Common myeloid progenitor, CD34-positive (primary cell): ENCODE measurements around the gene TMOD4.

ENCODE experiments used
- CTCF ChIA-PET: fragments of 350-600 bp; sonication (Branson Sonifier 250); formaldehyde crosslinking; loops from one replicate; lab custom pipeline; 2021; ENCODE audit warnings: antibody characterized with exemption; lab: Charles Lee
- POLR2A ChIA-PET: fragments of 350-600 bp; sonication (Branson Sonifier 250); formaldehyde crosslinking; loops from one replicate; lab custom pipeline; 2021; ENCODE audit warnings: antibody characterized with exemption; lab: Charles Lee
- DNase-seq, 3 donors: peaks; one replicate each; pipeline versions ENCODE4 v3.0.0 to v3.0.0-alpha.2; 2013
- H3K27ac ChIP-seq, 2 experiments: 1 replicate in 1 of 2; 2 replicates in 1 of 2; pipeline ENCODE4 v1.7.0; 2013; ENCODE audit warnings: inconsistent platforms in 2 of 2, low read length in 2 of 2, mild to moderate bottlenecking in 2 of 2, low read depth in 1 of 2, moderate library complexity in 1 of 2; ENCODE audit not compliant: severe bottlenecking in 2 of 2, insufficient read depth in 1 of 2, poor library complexity in 1 of 2
- H3K27me3 ChIP-seq, 5 experiments: replicated peaks in 2 of 5; 1 replicate in 3 of 5; 2 replicates in 2 of 5; pipeline versions ENCODE4 v1.6.1 to v1.7.0; 2013; ENCODE audit warnings: low read length in 4 of 5, mild to moderate bottlenecking in 2 of 5, moderate library complexity in 2 of 5, inconsistent platforms in 1 of 5; ENCODE audit not compliant: insufficient read depth in 5 of 5, control insufficient read depth in 4 of 5
- H3K36me3 ChIP-seq, 4 experiments: 1 replicate in 2 of 4; 2 replicates in 2 of 4; pipeline versions ENCODE4 v1.6.1 to v1.7.0; 2013; ENCODE audit warnings: low read length in 3 of 4, control low read depth in 1 of 4, mild to moderate bottlenecking in 1 of 4; ENCODE audit not compliant: control insufficient read depth in 4 of 4, insufficient read depth in 4 of 4
- H3K4me1 ChIP-seq, 4 experiments: 1 replicate in 3 of 4; 2 replicates in 1 of 4; pipeline versions ENCODE4 v1.6.1 to v1.7.1; 2013; ENCODE audit warnings: low read length in 3 of 4, mild to moderate bottlenecking in 3 of 4, control low read depth in 1 of 4, inconsistent platforms in 1 of 4, moderate library complexity in 1 of 4; ENCODE audit not compliant: control insufficient read depth in 4 of 4, insufficient read depth in 4 of 4; ENCODE audit errors: control extremely low read depth in 1 of 4
- H3K4me3 ChIP-seq, 7 experiments: 1 replicate in 4 of 7; 2 replicates in 3 of 7; pipeline versions ENCODE4 v1.5.1 to v1.7.0; 2013; ENCODE audit warnings: mild to moderate bottlenecking in 7 of 7, low read length in 6 of 7, moderate library complexity in 6 of 7, inconsistent platforms in 2 of 7, low read depth in 2 of 7, control low read depth in 1 of 7; ENCODE audit not compliant: insufficient read depth in 4 of 7, control insufficient read depth in 1 of 7; ENCODE audit errors: extremely low read depth in 1 of 7
- H3K9me3 ChIP-seq, 5 experiments: 1 replicate in 4 of 5; 2 replicates in 1 of 5; pipeline versions ENCODE4 v1.6.1 to v1.7.1; 2013; ENCODE audit warnings: low read length in 4 of 5, mild to moderate bottlenecking in 2 of 5, inconsistent platforms in 1 of 5, low read depth in 1 of 5, moderate library complexity in 1 of 5; ENCODE audit not compliant: control insufficient read depth in 4 of 5, insufficient read depth in 2 of 5; ENCODE audit errors: control extremely low read depth in 1 of 5
- WGBS: methylation state at CpG from one replicate; pipeline ENCODE4 v1.1.5; 2013; ENCODE audit not compliant: insufficient coverage; 5-methylcytosine and 5-hydroxymethylcytosine counted together

The TMOD4 gene

GRCh38 chr1:151145304-151146071 lies 30.3 kb downstream of the TMOD4 start:
- Histone ChIP-seq H3K4me3 (peak overlapping the region; percentile 59 to 89 (median 80)), H3K27ac (no peak overlapping the region), H3K9me3 (no peaks in the 10 kb centered on the region), H3K36me3 (peaks cover 0 to 3% (median 0%) of the 10 kb centered on the region in 4 experiments), H3K4me1 (peaks cover 0 to 36% (median 25%) of the 10 kb centered on the region in 4 experiments), H3K27me3 (peaks cover 0 to 13% (median 0%) of the 10 kb centered on the region in 5 experiments)
- CTCF ChIA-PET = interaction anchor here (0.7 to 5.6 kb wide), 5 partner anchors 10 to 46 kb away, joined by 4 to 26 read pairs (median 7); partner anchors contain the start of gene TNFAIP8L2
- POLR2A ChIA-PET = interaction anchor here (1.0 kb wide), 1 partner anchor 12 kb away, joined by 4 read pairs; no protein-coding TSS in a partner anchor
- peak in 1 of 3 donors; percentile 33 for DNase-seq
- 24% methylated on average over 36 of the region's 43 CpGs for WGBS

- peak overlapping the region in 3 of 7 experiments; percentile 50 to 89 (median 83) for H3K4me3 ChIP-seq
- no peaks in the 10 kb centered on the region for H3K9me3 ChIP-seq
- ChIA-PET CTCF (interaction anchor here (0.6 to 5.6 kb wide), 8 partner anchors 9 to 45 kb away, joined by 3 to 26 read pairs (median 4); partner anchors contain the start of gene TNFAIP8L2), POLR2A (interaction anchor here (1.0 kb wide), 1 partner anchor 13 kb away, joined by 4 read pairs; no protein-coding TSS in a partner anchor)
- H3K36me3 ChIP-seq = peaks cover 0 to 7% (median 0%) of the 10 kb centered on the region in 4 experiments
- no peak for DNase-seq
- peaks cover 0 to 13% (median 0%) of the 10 kb centered on the region in 5 experiments for H3K27me3 ChIP-seq
- no peak overlapping the region for H3K27ac ChIP-seq
- peaks cover 0 to 36% (median 25%) of the 10 kb centered on the region in 4 experiments for H3K4me1 ChIP-seq
- 100% methylated on average over 1 of the region's 7 CpGs for WGBS
Measured at GRCh38 chr1:151144474-151145303, 31.1 kb downstream of the TMOD4 start.

GRCh38 chr1:151143986-151144385 lies 31.8 kb downstream of the TMOD4 start:
- CTCF ChIA-PET = interaction anchor here (1.2 to 5.6 kb wide), 6 partner anchors 9 to 100 kb away, joined by 3 to 26 read pairs (median 6); partner anchors contain the start of gene TNFAIP8L2
- no peak for DNase-seq
- H3K27me3 ChIP-seq = peaks cover 0 to 13% (median 0%) of the 10 kb centered on the region in 5 experiments
- H3K4me1 ChIP-seq = peaks cover 0 to 36% (median 25%) of the 10 kb centered on the region in 4 experiments
- peaks cover 0 to 12% (median 0%) of the 10 kb centered on the region in 4 experiments for H3K36me3 ChIP-seq
- H3K4me3 ChIP-seq = no peak overlapping the region
- POLR2A ChIA-PET = interaction anchor here (0.5 to 1.8 kb wide), 2 partner anchors 11 to 13 kb away, joined by 4 read pairs; no protein-coding TSS in a partner anchor
- H3K27ac ChIP-seq = no peak overlapping the region
- WGBS = 87% methylated on average over 3 of the region's 5 CpGs
- H3K9me3 ChIP-seq = no peaks in the 10 kb centered on the region

GRCh38 chr1:151143057-151143435 lies 32.7 kb downstream of the TMOD4 start:
- ChIA-PET CTCF (interaction anchor here (1.2 to 5.6 kb wide), 5 partner anchors 8 to 99 kb away, joined by 3 to 26 read pairs (median 6); partner anchors contain the start of gene TNFAIP8L2), POLR2A (interaction anchor here (1.8 kb wide), 1 partner anchor 12 kb away, joined by 4 read pairs; no protein-coding TSS in a partner anchor)
- Histone ChIP-seq H3K27ac (no peak overlapping the region), H3K36me3 (peaks cover 0 to 12% (median 0%) of the 10 kb centered on the region in 4 experiments), H3K27me3 (peaks cover 0 to 13% (median 0%) of the 10 kb centered on the region in 5 experiments), H3K4me1 (peaks cover 0 to 36% (median 25%) of the 10 kb centered on the region in 4 experiments), H3K9me3 (no peaks in the 10 kb centered on the region), H3K4me3 (no peak overlapping the region)
- DNase-seq = no peak
- WGBS = 97% methylated on average over 4 of the region's 7 CpGs

- DNase-seq = no peak
- peaks cover 0 to 12% (median 2%) of the 10 kb centered on the region in 4 experiments for H3K36me3 ChIP-seq
- H3K27ac ChIP-seq = no peak overlapping the region
- no peak overlapping the region for H3K4me3 ChIP-seq
- WGBS = 78% methylated on average over 4 of the region's 5 CpGs
- H3K27me3 ChIP-seq = peaks cover 0 to 13% (median 0%) of the 10 kb centered on the region in 5 experiments
- H3K4me1 ChIP-seq = peaks cover 0 to 36% (median 24%) of the 10 kb centered on the region in 4 experiments
- ChIA-PET POLR2A (interaction anchor here (1.8 kb wide), 1 partner anchor 12 kb away, joined by 4 read pairs; no protein-coding TSS in a partner anchor), CTCF (interaction anchor here (1.0 to 5.6 kb wide), 4 partner anchors 13 to 43 kb away, joined by 3 to 26 read pairs (median 15); partner anchors contain the start of gene TNFAIP8L2)
- H3K9me3 ChIP-seq = no peaks in the 10 kb centered on the region
Measured at GRCh38 chr1:151142411-151143056, 33.2 kb downstream of the TMOD4 start.

- ChIA-PET POLR2A (no interaction called here), CTCF (interaction anchor here (5.1 kb wide), 1 partner anchor 19 kb away, joined by 33 read pairs; the partner anchor contains the start of gene TNFAIP8L2)
- Histone ChIP-seq H3K9me3 (no peaks in the 10 kb centered on the region), H3K4me1 (no peaks in the 10 kb centered on the region), H3K36me3 (peaks cover 0 to 28% (median 7%) of the 10 kb centered on the region in 4 experiments), H3K27ac (no peak overlapping the region), H3K27me3 (peaks cover 0 to 2% (median 0%) of the 10 kb centered on the region in 5 experiments), H3K4me3 (no peak overlapping the region)
- 100% methylated on average over 1 of the region's 7 CpGs for WGBS
- DNase-seq = no peak
Measured at GRCh38 chr1:151137789-151138188, 38.0 kb downstream of the TMOD4 start.
